HG03442 (cell line): Measurements from ENCODE around the gene ZNF534.
"Not testable (repeated sequence)": the region's sequence is repeated elsewhere in the genome, so short reads cannot be mapped to it uniquely, and the experiment has no call there.

ENCODE experiments used
- ATAC-seq: cut with Tn5 transposase; IDR thresholded peaks from one replicate; pipeline ENCODE4 v1.9.1; 2021; ENCODE audit warnings: mild to moderate bottlenecking, moderate library complexity; ENCODE audit not compliant: unreplicated experiment

The ZNF534 gene

GRCh38 chr19:52494518-52494917 is 65.6 kb downstream of the ZNF534 start:
- no peak for ATAC-seq

- ATAC-seq = no peak
Observed at GRCh38 chr19:52498571-52498970, 69.6 kb downstream of the ZNF534 start.

GRCh38 chr19:52500474-52500873 is 71.5 kb downstream of the ZNF534 start:
- not testable (repeated sequence) for ATAC-seq

GRCh38 chr19:52500991-52501390 is 72.0 kb downstream of the ZNF534 start:
- ATAC-seq = not testable (repeated sequence)
